Neural cell (in vitro differentiated cells): ENCODE data around the gene CAMSAP2. TPM values are rescaled to one million over a fixed set of nuclear protein-coding genes. Genes with fewer than 3 reads are reported as not detected.

ENCODE experiments used
- H2AFZ ChIP-seq: fragments of 200-600, 300-800 bp; sonication (generic), shearing (Covaris generic); 2 replicates; pipeline ENCODE4 v1.6.0; 2014; ENCODE audit warnings: low read depth, mild to moderate bottlenecking, antibody characterized with exemption, low read length, moderate library complexity
- H3F3A ChIP-seq: fragments of 200-600 bp; shearing (Covaris generic); 2 replicates; pipeline ENCODE4 v1.6.1; 2016; ENCODE audit warnings: mild to moderate bottlenecking, moderate library complexity, mixed read lengths, antibody characterized with exemption, low read length; ENCODE audit not compliant: insufficient read depth, poor library complexity, severe bottlenecking
- H3K27ac ChIP-seq: fragments of 200-600, 300-800 bp; sonication (generic), shearing (Covaris generic); 2 replicates; pipeline ENCODE4 v1.5.1; 2014; ENCODE audit warnings: mild to moderate bottlenecking, low read length, moderate library complexity
- H3K27me3 ChIP-seq: fragments of 300-800, 200-600 bp; sonication (generic), shearing (Covaris generic); 2 replicates; pipeline ENCODE4 v1.6.0; 2014; ENCODE audit warnings: mild to moderate bottlenecking, low read depth, low read length, moderate library complexity; ENCODE audit not compliant: insufficient read depth
- H3K36me3 ChIP-seq: fragments of 300-800, 200-600 bp; sonication (generic), shearing (Covaris generic); 2 replicates; pipeline ENCODE4 v1.5.1; 2014; ENCODE audit warnings: mild to moderate bottlenecking, antibody characterized with exemption, low read length, moderate library complexity; ENCODE audit not compliant: insufficient read depth
- H3K4me2 ChIP-seq: fragments of 300-800, 200-600 bp; sonication (generic), shearing (Covaris generic); 2 replicates; pipeline ENCODE4 v1.6.0; 2014; ENCODE audit warnings: mild to moderate bottlenecking, low read length
- H3K4me3 ChIP-seq: fragments of 300-800, 200-600 bp; sonication (generic), shearing (Covaris generic); 2 replicates; pipeline ENCODE4 v1.5.1; 2014; ENCODE audit warnings: mild to moderate bottlenecking, low read length, moderate library complexity
- H3K79me2 ChIP-seq: fragments of 200-600 bp; shearing (Covaris generic); replicated peaks from 2 replicates; pipeline ENCODE4 v1.6.0; 2014; ENCODE audit warnings: mild to moderate bottlenecking, low read length, moderate library complexity; ENCODE audit not compliant: insufficient read depth
- H3K9ac ChIP-seq: fragments of 300-800, 200-600 bp; sonication (generic), shearing (Covaris generic); 2 replicates; pipeline ENCODE4 v1.6.1; 2016; ENCODE audit warnings: mild to moderate bottlenecking, low read length, mixed read lengths
- H3K9me2 ChIP-seq: fragments of 200-600 bp; shearing (Covaris generic); 2 replicates; pipeline ENCODE4 v1.6.1; 2016; ENCODE audit warnings: mild to moderate bottlenecking, low read length, mixed read lengths; ENCODE audit not compliant: insufficient read depth
- H3K9me3 ChIP-seq: fragments of 200-600, 300-800 bp; sonication (generic), shearing (Covaris generic); 2 replicates; pipeline ENCODE4 v1.6.1; 2016; ENCODE audit warnings: mild to moderate bottlenecking, mixed run types, low read length, moderate library complexity, mixed read lengths
- H4K20me1 ChIP-seq: fragments of 200-600 bp; shearing (Covaris generic); 2 replicates; pipeline ENCODE4 v1.6.1; 2016; ENCODE audit warnings: mild to moderate bottlenecking, mixed run types; ENCODE audit not compliant: insufficient read depth
- CTCF ChIP-seq: fragments of 450-650 bp; IDR thresholded peaks from 2 replicates; pipeline ENCODE4 v1.5.1; 2014; ENCODE audit warnings: antibody characterized with exemption, mild to moderate bottlenecking, moderate library complexity; ENCODE audit not compliant: poor library complexity, severe bottlenecking
- EP300 ChIP-seq: fragments of 450-650 bp; conservative IDR thresholded peaks from 2 replicates; pipeline ENCODE4 v1.6.1; 2014; ENCODE audit warnings: antibody characterized with exemption, mild to moderate bottlenecking, moderate library complexity; ENCODE audit not compliant: poor library complexity, severe bottlenecking
- EZH2 ChIP-seq: fragments of 200-600, 300-800 bp; shearing (Covaris generic), sonication (generic); IDR thresholded peaks from 2 replicates; pipeline ENCODE4 v1.6.1; 2014; ENCODE audit warnings: antibody characterized with exemption, low read length, borderline replicate concordance, mild to moderate bottlenecking; ENCODE audit not compliant: insufficient read depth, poor library complexity, severe bottlenecking
- MXI1 ChIP-seq: fragments of 450-650 bp; conservative IDR thresholded peaks from 2 replicates; pipeline ENCODE4 v1.6.1; 2014; ENCODE audit warnings: antibody characterized with exemption, mild to moderate bottlenecking; ENCODE audit not compliant: poor library complexity, severe bottlenecking
- POLR2AphosphoS5 ChIP-seq: IDR thresholded peaks from 2 replicates; pipeline ENCODE4 v1.6.1; 2012
- RAD21 ChIP-seq: fragments of 450-650 bp; conservative IDR thresholded peaks from 2 replicates; pipeline ENCODE4 v1.6.1; 2014; ENCODE audit warnings: antibody characterized with exemption, mild to moderate bottlenecking, moderate library complexity
- REST ChIP-seq: IDR thresholded peaks from 2 replicates; pipeline ENCODE4 v1.6.1; 2012; ENCODE audit warnings: borderline replicate concordance
- SMC3 ChIP-seq: fragments of 450-650 bp; conservative IDR thresholded peaks from 2 replicates; pipeline ENCODE4 v1.6.1; 2014; ENCODE audit warnings: antibody characterized with exemption, mild to moderate bottlenecking, moderate library complexity; ENCODE audit not compliant: poor library complexity
- TAF1 ChIP-seq: IDR thresholded peaks from 2 replicates; pipeline ENCODE4 v1.6.1; 2012; ENCODE audit warnings: low read depth
- polyA plus RNA-seq: library from polyadenylated mRNA; depleted of rRNA; stranded (reverse); fragments of >200 nt; gene quantifications from 2 replicates; pipeline ENCODE4 v1.2.3, GENCODE V29; 2014

Gene CAMSAP2
- polyA plus RNA-seq, 1 donor from 2014 or later, result 52.7 TPM

- Histone ChIP-seq H3F3A (no peaks in the 10 kb centered on the region), H3K79me2 (peaks cover 36% of the 10 kb centered on the region), H3K4me3 (no peak overlapping the region), H3K9me3 (no peaks in the 10 kb centered on the region), H3K27ac (no peak overlapping the region), H2AFZ (no peak overlapping the region), H3K4me2 (no peak overlapping the region), H3K36me3 (no peaks in the 10 kb centered on the region), H4K20me1 (no peaks in the 10 kb centered on the region), H3K9ac (no peak overlapping the region), H3K27me3 (no peaks in the 10 kb centered on the region), H3K9me2 (no peaks in the 10 kb centered on the region)
- TF ChIP-seq RAD21 (no peak), TAF1 (no peak), SMC3 (no peak), EP300 (no peak), POLR2AphosphoS5 (no peak), CTCF (no peak), EZH2 (no peak), MXI1 (no peak), REST (no peak)
Observed at GRCh38 chr1:200889571-200889970, 150.9 kb downstream of the CAMSAP2 start.

- Histone ChIP-seq H3K79me2 (peaks cover 38% of the 10 kb centered on the region), H3F3A (no peaks in the 10 kb centered on the region), H4K20me1 (no peaks in the 10 kb centered on the region), H3K36me3 (no peaks in the 10 kb centered on the region), H3K9ac (no peak overlapping the region), H3K4me3 (no peak overlapping the region), H2AFZ (no peak overlapping the region), H3K27me3 (no peaks in the 10 kb centered on the region), H3K4me2 (no peak overlapping the region), H3K9me2 (no peaks in the 10 kb centered on the region), H3K9me3 (no peaks in the 10 kb centered on the region), H3K27ac (no peak overlapping the region)
- TF ChIP-seq CTCF (no peak), MXI1 (no peak), REST (no peak), RAD21 (no peak), TAF1 (no peak), EP300 (no peak), SMC3 (no peak), POLR2AphosphoS5 (no peak), EZH2 (no peak)
Observed at GRCh38 chr1:200890027-200890426, 151.3 kb downstream of the CAMSAP2 start.
